Measurements from ENCODE around the gene CDH12. TPM values are rescaled to one million over a fixed set of nuclear protein-coding genes. Genes with fewer than 3 reads are reported as not detected.

Gene CDH12
- total and polyA plus RNA-seq, 9 donors = 0.05 to 3.4 (median 0.28) TPM; not detected in 4

GRCh38 chr5:22604711-22605110 is 248.4 kb downstream of the CDH12 start:
- no peaks in the 10 kb centered on the region for H3K36me3 ChIP-seq
- H3K27ac ChIP-seq = no peak overlapping the region
- H3K4me3 ChIP-seq = no peak overlapping the region
- intact Hi-C loops (cut with DNase I) = no loop called here
- H3K4me1 ChIP-seq (ENCODE audit: insufficient read depth) = no peaks in the 10 kb centered on the region
- no peak for TF ChIP-seq EP300 (IDR thresholded peaks at IDR 0.05)
- no peak for TF ChIP-seq CTCF (IDR thresholded peaks at IDR 0.05)
- no peak for TF ChIP-seq POLR2A (IDR thresholded peaks at IDR 0.05)
- H3K9me3 ChIP-seq = no peaks in the 10 kb centered on the region
- H3K27me3 ChIP-seq = no peaks in the 10 kb centered on the region
- DNase-seq = no peak

GRCh38 chr5:22598796-22599195 is 254.3 kb downstream of the CDH12 start:
- 67 to 78% (median 73%) methylated on average over 2 of the region's 2 CpGs for WGBS, 3 donors
- Histone ChIP-seq H3K4me1 (ENCODE audit: insufficient read depth) (no peaks in the 10 kb centered on the region), H3K4me3 (no peak overlapping the region), H3K9me3 (no peaks in the 10 kb centered on the region), H3K36me3 (no peaks in the 10 kb centered on the region), H3K27me3 (no peaks in the 10 kb centered on the region), H3K27ac (no peak overlapping the region)
- TF ChIP-seq POLR2A (IDR thresholded peaks at IDR 0.05) = no peak
- TF ChIP-seq CTCF (IDR thresholded peaks at IDR 0.05) = no peak
- TF ChIP-seq EP300 (IDR thresholded peaks at IDR 0.05) = no peak
- DNase-seq = no peak
- intact Hi-C loops (cut with DNase I) = no loop called here

GRCh38 chr5:22596404-22596970 is 256.7 kb downstream of the CDH12 start:
- TF ChIP-seq POLR2A (IDR thresholded peaks at IDR 0.05) (no peak), EP300 (IDR thresholded peaks at IDR 0.05) (no peak), CTCF (IDR thresholded peaks at IDR 0.05) (no peak)
- no peak overlapping the region for H3K4me3 ChIP-seq
- H3K27me3 ChIP-seq = no peaks in the 10 kb centered on the region
- no peaks in the 10 kb centered on the region for H3K36me3 ChIP-seq
- DNase-seq = no peak
- 57 to 85% (median 71%) methylated on average over 1 of the region's 1 CpG for WGBS, 3 donors
- H3K27ac ChIP-seq = no peak overlapping the region
- H3K9me3 ChIP-seq = no peaks in the 10 kb centered on the region
- H3K4me1 ChIP-seq (ENCODE audit: insufficient read depth) = no peaks in the 10 kb centered on the region
- intact Hi-C loops (cut with DNase I) = no loop called here

- no peak overlapping the region for H3K27ac ChIP-seq
- intact Hi-C loops (cut with DNase I) = no loop called here
- 77 to 89% (median 83%) methylated on average over 2 of the region's 2 CpGs for WGBS, 3 donors
- H3K27me3 ChIP-seq = no peaks in the 10 kb centered on the region
- no peak for DNase-seq
- no peaks in the 10 kb centered on the region for H3K36me3 ChIP-seq
- H3K4me1 ChIP-seq (ENCODE audit: insufficient read depth) = no peaks in the 10 kb centered on the region
- TF ChIP-seq POLR2A (IDR thresholded peaks at IDR 0.05) (no peak), EP300 (IDR thresholded peaks at IDR 0.05) (no peak), CTCF (IDR thresholded peaks at IDR 0.05) (no peak)
- H3K4me3 ChIP-seq = no peak overlapping the region
- H3K9me3 ChIP-seq = no peaks in the 10 kb centered on the region
Measured at GRCh38 chr5:22594491-22594890, 258.7 kb downstream of the CDH12 start.

All from ovary (tissue), 9 donors.